Keratinocyte (primary cell): ENCODE results near the gene PIP4K2C.

Experiments used
- CTCF ChIP-seq, 3 experiments: IDR thresholded peaks in 1 of 3; conservative IDR thresholded peaks in 1 of 3; optimal IDR thresholded peaks in 1 of 3; 2 replicates in 2 of 3; 3 replicates in 1 of 3; pipeline versions ENCODE3 to v1.5.1; 2011; ENCODE audit warnings: low read length in 3 of 3, mild to moderate bottlenecking in 3 of 3, moderate library complexity in 2 of 3, control low read depth in 1 of 3, inconsistent platforms in 1 of 3; ENCODE audit not compliant: insufficient read depth in 2 of 3; ENCODE audit errors: extremely low read depth in 1 of 3
- EZH2 ChIP-seq: IDR thresholded peaks from one replicate; pipeline ENCODE4 v1.6.1; 2012; ENCODE audit warnings: inconsistent platforms, mild to moderate bottlenecking, low read length, moderate library complexity

GRCh38 chr12:57580466-57580795 is 10.6 kb upstream of the PIP4K2C start:
- no peak for TF ChIP-seq CTCF (optimal IDR thresholded peaks at IDR 0.05 in 1 of 3, IDR thresholded peaks at IDR 0.05 in 1 of 3, conservative IDR thresholded peaks at IDR 0.05 in 1 of 3; ENCODE audit: extremely low read depth in 1 of 3, insufficient read depth in 2 of 3, low read length in 3 of 3)
- no peak for TF ChIP-seq EZH2
